Measurements from ENCODE around the gene LRRC9.
"Not testable (repeated sequence)": the region's sequence is repeated elsewhere in the genome, so short reads cannot be mapped to it uniquely, and the experiment has no call there.

The LRRC9 gene

GRCh38 chr14:60008042-60008441 is 88.1 kb downstream of the LRRC9 start:
- Histone ChIP-seq H3K27ac (ENCODE audit: low read depth, low read length) (no peak overlapping the region), H3K9me3 (ENCODE audit: insufficient read depth, low read length) (no peaks in the 10 kb centered on the region; the same call in 1 of the 2 replicates), H3F3A (ENCODE audit: insufficient read depth) (no peaks in the 10 kb centered on the region), H3K9me2 (replicated peaks; ENCODE audit: insufficient read depth, low read length) (no peaks in the 10 kb centered on the region), H3K36me3 (ENCODE audit: low read length) (no peaks in the 10 kb centered on the region), H3K4me3 (ENCODE audit: insufficient read depth, low read length, poor library complexity, severe bottlenecking) (no peak overlapping the region), H3K27me3 (ENCODE audit: low read length) (no peaks in the 10 kb centered on the region), H2AFZ (ENCODE audit: low read depth, low read length, severe bottlenecking) (no peak overlapping the region), H3K9ac (ENCODE audit: low read length) (no peak overlapping the region), H4K20me1 (ENCODE audit: low read depth, low read length) (no peaks in the 10 kb centered on the region), H3K4me2 (ENCODE audit: low read depth, low read length, poor library complexity, severe bottlenecking) (no peak overlapping the region), H3K79me2 (ENCODE audit: insufficient read depth, low read length) (no peaks in the 10 kb centered on the region)
- TF ChIP-seq EZH2phosphoT487 (conservative IDR thresholded peaks at IDR 0.05; ENCODE audit: low read length): no peak

- H3K79me2 ChIP-seq (ENCODE audit: insufficient read depth, low read length); H3K4me2 ChIP-seq (ENCODE audit: low read depth, low read length, poor library complexity, severe bottlenecking); H3K9me3 ChIP-seq (ENCODE audit: insufficient read depth, low read length); H3K9ac ChIP-seq (ENCODE audit: low read length); H3F3A ChIP-seq (ENCODE audit: insufficient read depth); H3K27ac ChIP-seq (ENCODE audit: low read depth, low read length); H3K27me3 ChIP-seq (ENCODE audit: low read length); H2AFZ ChIP-seq (ENCODE audit: low read depth, low read length, severe bottlenecking); H3K4me3 ChIP-seq (ENCODE audit: insufficient read depth, low read length, poor library complexity, severe bottlenecking); H4K20me1 ChIP-seq (ENCODE audit: low read depth, low read length); H3K36me3 ChIP-seq (ENCODE audit: low read length); H3K9me2 ChIP-seq (replicated peaks; ENCODE audit: insufficient read depth, low read length): not testable (repeated sequence)
These were observed 90.3 kb downstream of the LRRC9 start for GRCh38 chr14:60010263-60010662.

DNA sequence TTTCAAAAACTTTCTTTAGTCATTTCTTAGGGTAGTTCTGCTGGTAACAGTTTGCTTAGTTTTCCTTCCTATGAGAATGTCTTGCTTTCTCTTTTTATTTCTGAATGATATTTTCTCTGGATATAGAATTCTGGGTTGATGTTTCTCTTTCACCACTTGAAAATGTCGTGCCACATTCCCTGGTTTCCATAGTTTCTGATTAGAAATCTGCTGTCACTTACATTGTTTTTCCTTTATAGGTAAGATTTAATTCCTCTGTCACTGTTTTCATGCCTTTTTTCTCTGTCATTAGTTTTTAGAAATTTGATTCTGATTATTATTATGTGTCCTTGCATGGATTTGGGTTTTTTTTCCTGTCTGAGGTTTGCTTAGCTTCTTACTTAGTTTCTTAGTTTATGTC is 94.5 kb downstream of the LRRC9 start:
- H3K27me3 ChIP-seq (ENCODE audit: low read length): no peaks in the 10 kb centered on the region

DNA sequence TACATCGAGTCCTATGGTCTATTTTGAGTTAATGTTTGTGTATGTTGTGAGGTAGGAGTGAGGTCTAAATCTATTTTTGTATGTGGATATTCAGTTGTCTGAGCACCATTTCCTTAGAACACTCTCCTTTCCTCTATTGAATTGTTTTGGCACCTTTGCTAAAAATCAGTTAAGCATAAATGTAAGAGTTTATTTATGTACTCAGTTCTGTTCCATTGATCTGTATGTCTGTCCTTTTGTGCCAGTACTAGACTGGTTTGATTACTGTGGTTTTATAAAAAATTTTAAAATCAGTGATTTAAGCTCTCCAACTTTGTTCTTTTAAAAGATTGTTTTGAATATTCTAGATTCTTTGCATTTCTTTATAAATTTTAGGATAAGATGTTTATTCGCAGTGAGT is 101.7 kb downstream of the LRRC9 start:
- Histone ChIP-seq H3K4me2 (ENCODE audit: low read depth, low read length, poor library complexity, severe bottlenecking) (no peak overlapping the region), H3F3A (ENCODE audit: insufficient read depth) (no peaks in the 10 kb centered on the region), H3K36me3 (ENCODE audit: low read length) (no peaks in the 10 kb centered on the region), H3K9ac (ENCODE audit: low read length) (no peak overlapping the region), H3K4me3 (ENCODE audit: insufficient read depth, low read length, poor library complexity, severe bottlenecking) (no peak overlapping the region), H4K20me1 (ENCODE audit: low read depth, low read length) (no peaks in the 10 kb centered on the region), H3K9me2 (replicated peaks; ENCODE audit: insufficient read depth, low read length) (no peaks in the 10 kb centered on the region), H3K79me2 (ENCODE audit: insufficient read depth, low read length) (no peaks in the 10 kb centered on the region), H2AFZ (ENCODE audit: low read depth, low read length, severe bottlenecking) (no peak overlapping the region), H3K9me3 (ENCODE audit: insufficient read depth, low read length) (no peaks in the 10 kb centered on the region), H3K27ac (ENCODE audit: low read depth, low read length) (no peak overlapping the region), H3K27me3 (ENCODE audit: low read length) (no peaks in the 10 kb centered on the region)
- TF ChIP-seq, protein P1, sequence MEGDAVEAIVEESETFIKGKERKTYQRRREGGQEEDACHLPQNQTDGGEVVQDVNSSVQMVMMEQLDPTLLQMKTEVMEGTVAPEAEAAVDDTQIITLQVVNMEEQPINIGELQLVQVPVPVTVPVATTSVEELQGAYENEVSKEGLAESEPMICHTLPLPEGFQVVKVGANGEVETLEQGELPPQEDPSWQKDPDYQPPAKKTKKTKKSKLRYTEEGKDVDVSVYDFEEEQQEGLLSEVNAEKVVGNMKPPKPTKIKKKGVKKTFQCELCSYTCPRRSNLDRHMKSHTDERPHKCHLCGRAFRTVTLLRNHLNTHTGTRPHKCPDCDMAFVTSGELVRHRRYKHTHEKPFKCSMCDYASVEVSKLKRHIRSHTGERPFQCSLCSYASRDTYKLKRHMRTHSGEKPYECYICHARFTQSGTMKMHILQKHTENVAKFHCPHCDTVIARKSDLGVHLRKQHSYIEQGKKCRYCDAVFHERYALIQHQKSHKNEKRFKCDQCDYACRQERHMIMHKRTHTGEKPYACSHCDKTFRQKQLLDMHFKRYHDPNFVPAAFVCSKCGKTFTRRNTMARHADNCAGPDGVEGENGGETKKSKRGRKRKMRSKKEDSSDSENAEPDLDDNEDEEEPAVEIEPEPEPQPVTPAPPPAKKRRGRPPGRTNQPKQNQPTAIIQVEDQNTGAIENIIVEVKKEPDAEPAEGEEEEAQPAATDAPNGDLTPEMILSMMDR (IDR thresholded peaks at IDR 0.05; ENCODE audit: insufficient read depth, low read length, poor library complexity, severe bottlenecking): no peak
- TF ChIP-seq EZH2phosphoT487 (conservative IDR thresholded peaks at IDR 0.05; ENCODE audit: low read length): no peak

More for the DNA sequence above, 94.5 kb downstream of the LRRC9 start:
- Histone ChIP-seq H2AFZ (ENCODE audit: low read depth, low read length, severe bottlenecking) (no peak overlapping the region), H3K9ac (ENCODE audit: low read length) (no peak overlapping the region), H3K79me2 (ENCODE audit: insufficient read depth, low read length) (no peaks in the 10 kb centered on the region), H3K36me3 (ENCODE audit: low read length) (no peaks in the 10 kb centered on the region), H3K9me2 (replicated peaks; ENCODE audit: insufficient read depth, low read length) (no peaks in the 10 kb centered on the region), H3K4me3 (ENCODE audit: insufficient read depth, low read length, poor library complexity, severe bottlenecking) (no peak overlapping the region), H3K27ac (ENCODE audit: low read depth, low read length) (no peak overlapping the region), H4K20me1 (ENCODE audit: low read depth, low read length) (no peaks in the 10 kb centered on the region), H3K4me2 (ENCODE audit: low read depth, low read length, poor library complexity, severe bottlenecking) (no peak overlapping the region), H3F3A (ENCODE audit: insufficient read depth) (no peaks in the 10 kb centered on the region), H3K9me3 (ENCODE audit: insufficient read depth, low read length) (no peaks in the 10 kb centered on the region; the same call in 1 of the 2 replicates)
- TF ChIP-seq, protein P1 (IDR thresholded peaks at IDR 0.05; ENCODE audit: insufficient read depth, low read length, poor library complexity, severe bottlenecking): no peak
- TF ChIP-seq EZH2phosphoT487 (conservative IDR thresholded peaks at IDR 0.05; ENCODE audit: low read length): no peak

Measured in SU-DHL-6 (cell line).